OCI-LY1 (cell line): ENCODE measurements around the gene CHD5.

Experiments
- EZH2 ChIP-seq: fragments of 200-600 bp; sonication (generic), shearing (Covaris generic); IDR thresholded peaks from 2 replicates; pipeline ENCODE4 v1.8.0; 2017; ENCODE audit warnings: borderline replicate concordance, mixed run types, mild to moderate bottlenecking, antibody characterized with exemption, low read length, moderate library complexity, mixed read lengths
- TF ChIP-seq, protein P1 (sequence below): fragments of 200-600 bp; sonication (generic), shearing (Covaris generic); IDR thresholded peaks from 2 replicates; pipeline ENCODE4 v1.5.1; 2017; ENCODE audit warnings: mild to moderate bottlenecking, antibody characterized with exemption, low read length, moderate library complexity, mixed read lengths

DNA sequence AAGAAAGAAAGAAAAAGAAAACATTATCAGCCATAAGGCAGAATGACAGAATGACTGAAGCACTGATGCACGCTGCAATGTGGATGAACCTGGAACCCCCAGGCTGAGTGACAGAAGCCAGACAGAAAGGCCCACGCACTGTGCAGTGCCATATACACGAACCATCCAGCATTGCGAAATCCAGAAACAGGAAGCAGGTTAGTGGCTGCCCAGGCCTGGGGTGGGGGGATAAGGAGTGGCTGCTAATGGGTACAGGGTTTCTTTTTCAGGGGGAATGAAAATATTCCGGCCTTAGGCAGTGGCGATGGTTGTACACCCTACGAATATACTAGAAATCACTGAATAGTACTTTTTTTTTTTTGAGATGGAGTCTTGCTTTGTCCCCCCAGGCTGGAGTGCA, 57.0 kb downstream of the CHD5 start:
- TF ChIP-seq, protein P1, sequence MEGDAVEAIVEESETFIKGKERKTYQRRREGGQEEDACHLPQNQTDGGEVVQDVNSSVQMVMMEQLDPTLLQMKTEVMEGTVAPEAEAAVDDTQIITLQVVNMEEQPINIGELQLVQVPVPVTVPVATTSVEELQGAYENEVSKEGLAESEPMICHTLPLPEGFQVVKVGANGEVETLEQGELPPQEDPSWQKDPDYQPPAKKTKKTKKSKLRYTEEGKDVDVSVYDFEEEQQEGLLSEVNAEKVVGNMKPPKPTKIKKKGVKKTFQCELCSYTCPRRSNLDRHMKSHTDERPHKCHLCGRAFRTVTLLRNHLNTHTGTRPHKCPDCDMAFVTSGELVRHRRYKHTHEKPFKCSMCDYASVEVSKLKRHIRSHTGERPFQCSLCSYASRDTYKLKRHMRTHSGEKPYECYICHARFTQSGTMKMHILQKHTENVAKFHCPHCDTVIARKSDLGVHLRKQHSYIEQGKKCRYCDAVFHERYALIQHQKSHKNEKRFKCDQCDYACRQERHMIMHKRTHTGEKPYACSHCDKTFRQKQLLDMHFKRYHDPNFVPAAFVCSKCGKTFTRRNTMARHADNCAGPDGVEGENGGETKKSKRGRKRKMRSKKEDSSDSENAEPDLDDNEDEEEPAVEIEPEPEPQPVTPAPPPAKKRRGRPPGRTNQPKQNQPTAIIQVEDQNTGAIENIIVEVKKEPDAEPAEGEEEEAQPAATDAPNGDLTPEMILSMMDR: no peak
- no peak for TF ChIP-seq EZH2
